HG02759 (cell line): ENCODE results near the gene KCNN3.

ENCODE experiments used
- ATAC-seq: cut with Tn5 transposase; IDR thresholded peaks from one replicate; pipeline ENCODE4 v1.9.1; 2021; ENCODE audit warnings: mild to moderate bottlenecking, moderate library complexity; ENCODE audit not compliant: unreplicated experiment

Gene KCNN3

GRCh38 chr1:154774175-154774855 lies 95.8 kb downstream of the KCNN3 start:
- ATAC-seq: no peak

- ATAC-seq: no peak
Observed at GRCh38 chr1:154773551-154773950, 96.5 kb downstream of the KCNN3 start.

- ATAC-seq: no peak
Observed at GRCh38 chr1:154772606-154773506, 97.2 kb downstream of the KCNN3 start.

DNA sequence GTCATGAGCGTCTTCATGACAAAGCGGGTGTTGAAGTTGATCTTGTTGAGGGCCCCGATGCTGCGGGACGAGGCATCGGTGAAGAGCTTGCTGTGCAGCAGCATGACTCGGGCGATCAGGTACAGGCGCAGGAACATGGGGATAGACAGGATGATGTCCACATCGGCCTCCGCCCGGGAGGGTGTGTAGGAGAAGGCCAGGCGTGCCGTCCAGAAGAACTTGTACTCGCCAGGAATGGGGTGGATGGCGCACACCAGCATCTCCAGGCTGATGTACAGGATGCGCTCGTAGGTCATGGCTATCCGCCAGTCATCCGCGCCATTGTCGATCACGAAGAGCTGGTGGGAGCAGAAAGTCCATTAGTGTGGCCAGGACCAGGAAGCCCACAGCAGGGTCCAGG lies 98.0 kb downstream of the KCNN3 start:
- ATAC-seq: no peak

- ATAC-seq: no peak
Observed at GRCh38 chr1:154770897-154771594, 99.0 kb downstream of the KCNN3 start.

DNA sequence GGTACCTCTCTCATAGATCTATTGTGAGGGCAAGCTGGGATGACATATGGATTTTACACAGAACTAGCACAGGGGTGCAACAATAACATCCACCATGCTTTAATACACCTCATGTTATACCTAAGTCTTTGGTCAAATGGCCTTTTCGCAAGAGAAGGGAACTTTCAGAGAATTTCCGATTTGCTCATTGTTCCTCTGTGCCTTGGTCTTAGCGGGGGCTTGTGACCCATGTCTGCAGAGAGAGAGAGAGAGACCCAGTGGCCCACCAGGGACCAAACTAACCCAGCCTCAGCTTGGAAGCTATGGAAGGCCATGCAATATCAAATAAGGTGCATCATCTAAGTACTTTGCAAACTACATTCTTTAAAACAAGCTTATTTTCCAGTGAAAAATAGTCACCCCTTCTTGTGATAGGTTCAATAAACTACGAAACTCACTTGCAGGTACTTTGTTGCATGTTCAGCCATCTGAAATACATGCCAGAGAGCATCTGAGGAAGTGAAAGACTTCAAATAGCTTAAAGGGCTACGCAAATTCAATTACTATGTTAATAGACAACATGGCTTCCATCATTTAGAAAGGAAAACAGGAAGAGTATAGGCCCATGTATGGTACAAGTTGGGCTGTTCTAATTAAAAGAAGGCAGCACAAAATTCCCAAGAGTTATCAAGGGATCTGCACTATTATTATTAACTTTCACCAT lies 100.7 kb downstream of the KCNN3 start:
- ATAC-seq: no peak

GRCh38 chr1:154768456-154769125 lies 101.5 kb downstream of the KCNN3 start:
- ATAC-seq: no peak

DNA sequence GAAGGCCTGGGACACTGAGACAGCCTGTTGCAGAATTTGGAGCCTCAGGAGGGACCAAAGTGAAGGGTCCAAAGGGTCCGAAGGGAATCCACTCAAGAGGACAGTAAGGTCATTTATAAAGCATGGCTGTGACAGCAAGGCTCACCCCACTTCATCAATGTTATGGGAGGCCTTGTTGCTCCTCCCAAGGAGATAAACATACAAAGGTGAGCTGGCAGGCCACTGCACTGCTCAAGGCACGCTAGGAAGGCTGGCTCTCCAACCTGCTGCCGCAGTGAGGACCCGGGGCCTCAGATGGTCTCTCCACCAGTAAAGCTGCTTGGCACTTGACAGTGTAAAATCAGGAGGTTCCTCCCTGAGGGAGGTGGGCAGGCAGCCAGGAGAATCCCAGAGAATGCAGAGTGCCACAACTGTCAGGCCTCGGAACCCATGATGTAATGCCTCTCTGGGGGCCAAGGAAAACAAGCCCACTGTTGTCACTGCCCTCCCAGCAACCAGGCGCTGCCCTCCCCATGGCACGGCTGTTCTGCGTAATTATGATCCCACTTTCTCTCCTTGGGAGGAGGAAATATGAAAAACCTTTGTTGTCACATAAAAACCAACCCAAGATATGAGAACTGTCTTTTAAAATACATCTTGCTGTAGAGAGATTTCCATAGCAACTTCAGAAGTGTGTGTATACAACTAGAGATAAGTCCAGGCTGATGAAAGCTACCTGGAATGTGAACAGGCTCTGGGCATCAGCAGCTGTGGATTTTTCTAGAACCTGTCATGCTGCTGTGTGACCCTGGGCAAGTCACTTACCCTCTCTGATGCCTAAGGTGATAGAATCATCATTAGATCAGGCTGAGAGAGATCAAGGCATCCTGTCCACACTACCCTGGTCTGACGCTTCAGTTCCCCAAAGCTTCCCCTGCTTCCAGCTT lies 102.5 kb downstream of the KCNN3 start:
- no peak for ATAC-seq

GRCh38 chr1:154765970-154766369 lies 104.1 kb downstream of the KCNN3 start:
- no peak for ATAC-seq

DNA sequence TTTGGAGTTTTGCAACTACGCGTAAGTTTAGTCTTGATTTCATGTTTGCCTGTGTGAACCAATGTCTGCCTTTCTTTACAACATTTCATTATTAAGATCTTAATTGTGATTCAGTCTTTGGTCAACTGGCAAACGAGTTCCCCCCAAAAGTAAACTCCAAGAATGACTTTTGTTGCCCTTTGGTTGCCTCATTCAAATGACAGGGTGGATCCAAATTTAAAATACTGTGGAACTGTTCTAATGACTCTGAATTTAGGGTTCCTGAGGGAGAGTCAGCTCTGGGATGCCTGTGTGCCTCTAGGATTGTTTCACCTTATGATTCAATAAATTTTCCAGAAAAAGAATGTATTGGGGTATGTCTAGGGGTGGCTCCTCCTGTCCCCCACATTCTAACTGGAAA lies 105.3 kb downstream of the KCNN3 start:
- ATAC-seq: no peak

DNA sequence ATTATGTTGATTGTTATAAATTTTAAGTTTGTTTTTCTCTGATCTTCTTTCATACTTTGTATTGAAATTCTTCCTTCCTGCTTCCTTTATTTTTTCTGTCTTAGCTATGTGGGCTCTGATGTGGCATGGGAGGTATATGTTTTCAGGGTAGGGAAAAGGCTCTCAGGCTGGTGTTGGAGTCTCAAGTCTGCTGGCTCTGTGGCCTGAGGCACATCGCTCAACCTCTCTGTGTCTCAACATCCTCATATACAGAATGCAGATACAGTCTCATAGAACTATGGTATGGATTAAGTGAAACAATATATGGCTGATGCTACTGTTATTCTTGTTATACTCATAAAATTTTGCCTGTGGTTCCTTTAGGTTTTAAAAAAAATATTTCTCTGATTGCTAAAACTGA lies 105.9 kb downstream of the KCNN3 start:
- no peak for ATAC-seq

GRCh38 chr1:154760469-154760933 lies 109.6 kb downstream of the KCNN3 start:
- peak; percentile 58 for ATAC-seq

- no peak for ATAC-seq
Observed at GRCh38 chr1:154759793-154760192, 110.3 kb downstream of the KCNN3 start.

DNA sequence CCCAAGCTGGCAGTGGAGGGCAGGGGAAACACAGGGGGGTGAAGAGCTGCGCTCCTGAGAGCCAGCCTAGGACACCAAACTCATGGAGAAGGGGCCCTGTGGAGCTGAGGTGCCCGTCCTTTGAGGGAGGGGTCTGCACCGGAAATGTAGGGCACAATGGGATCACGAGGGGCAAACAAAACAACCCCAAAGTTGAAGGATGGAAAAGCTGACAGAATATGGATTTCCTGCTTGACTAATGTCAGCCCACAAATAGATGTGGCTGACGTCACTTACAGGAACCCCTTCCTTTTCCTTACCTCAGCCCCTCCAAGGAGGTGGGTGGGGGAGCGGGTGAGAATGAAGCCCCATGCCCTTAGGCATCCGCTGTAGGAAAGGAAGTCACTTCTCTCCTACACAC lies 110.9 kb downstream of the KCNN3 start:
- no peak for ATAC-seq

DNA sequence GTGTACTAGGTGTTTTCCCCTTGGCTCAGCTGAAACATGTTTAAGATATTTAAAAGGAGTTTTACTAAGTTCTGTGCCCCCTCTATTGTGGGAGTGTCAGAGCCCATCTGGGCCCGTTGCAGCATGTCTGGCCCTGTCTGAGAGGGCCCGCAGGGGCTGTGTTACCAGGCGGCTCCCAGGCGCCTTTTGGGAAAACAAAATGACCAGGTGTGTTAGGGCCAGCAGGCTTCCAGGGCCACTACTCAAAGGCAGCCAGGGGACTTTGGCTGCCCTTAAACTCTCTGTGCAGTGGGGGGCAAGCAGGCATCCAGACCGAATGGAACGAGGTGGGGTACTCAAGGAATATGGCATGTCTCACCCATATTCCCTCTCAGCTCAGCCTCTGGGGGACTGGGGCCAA lies 111.7 kb downstream of the KCNN3 start:
- ATAC-seq: no peak

- ATAC-seq: no peak
Observed at GRCh38 chr1:154756793-154757548, 113.1 kb downstream of the KCNN3 start.

DNA sequence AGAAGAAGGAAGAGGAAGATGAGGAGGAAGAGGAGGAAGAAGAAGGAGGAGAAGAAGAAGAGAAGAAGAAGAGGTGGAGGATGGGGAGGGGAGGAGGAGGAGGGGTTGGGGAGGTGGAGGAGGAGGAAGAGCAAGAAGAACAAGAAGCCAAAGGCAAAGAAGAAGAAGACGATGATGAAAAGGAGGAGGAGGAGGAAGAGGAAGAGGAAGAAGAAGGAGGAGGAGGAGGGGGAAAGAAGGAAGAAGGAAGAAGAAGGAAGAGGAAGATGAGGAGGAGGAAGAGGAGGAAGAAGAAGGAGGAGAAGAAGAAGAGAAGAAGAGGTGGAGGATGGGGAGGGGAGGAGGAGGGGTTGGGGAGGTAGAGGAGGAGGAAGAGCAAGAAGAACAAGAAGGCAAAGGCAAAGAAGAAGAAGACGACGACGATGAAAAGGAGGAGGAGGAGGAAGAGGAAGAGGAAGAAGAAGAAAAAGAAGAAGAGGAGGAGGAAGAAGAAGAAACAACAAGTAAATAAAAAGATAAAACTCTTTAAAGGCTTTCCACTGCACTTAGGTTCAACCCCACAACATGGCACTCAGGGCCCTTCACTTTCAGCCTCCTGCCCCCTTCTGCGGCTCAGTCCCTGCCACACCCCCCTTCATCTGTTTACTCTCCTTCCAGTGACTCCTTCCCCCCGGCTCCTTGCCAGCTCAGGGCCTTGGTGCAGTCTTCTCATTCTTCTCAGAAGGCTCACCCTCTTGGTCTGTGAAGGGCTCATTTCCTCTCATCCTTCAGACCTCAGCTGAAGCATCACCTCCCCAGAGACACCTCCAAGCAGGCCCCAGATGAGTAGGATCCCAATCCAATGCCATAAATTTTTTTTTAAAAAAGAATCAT lies 114.0 kb downstream of the KCNN3 start:
- no peak for ATAC-seq

DNA sequence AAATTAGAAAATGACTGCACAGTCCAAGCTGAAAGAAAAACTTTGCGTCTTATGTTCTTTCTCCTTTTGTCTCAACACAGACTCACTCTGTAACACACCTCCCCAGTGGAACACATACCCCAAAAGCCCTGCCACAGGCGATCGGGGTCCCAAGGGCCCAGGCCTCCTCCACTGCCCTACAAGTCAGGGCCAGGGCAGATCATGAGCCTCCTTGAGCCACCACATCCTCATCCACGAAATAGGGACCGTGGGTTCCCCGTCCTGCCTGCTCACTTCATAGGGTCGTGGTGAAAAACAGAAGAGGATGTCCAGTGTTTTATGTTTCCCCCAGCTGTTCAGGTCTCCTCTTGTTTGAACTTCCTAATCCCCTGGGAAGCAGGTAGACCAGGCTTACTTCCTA lies 116.7 kb downstream of the KCNN3 start:
- no peak for ATAC-seq
